ENCODE data around the gene PLEKHG4.

The PLEKHG4 gene

DNA sequence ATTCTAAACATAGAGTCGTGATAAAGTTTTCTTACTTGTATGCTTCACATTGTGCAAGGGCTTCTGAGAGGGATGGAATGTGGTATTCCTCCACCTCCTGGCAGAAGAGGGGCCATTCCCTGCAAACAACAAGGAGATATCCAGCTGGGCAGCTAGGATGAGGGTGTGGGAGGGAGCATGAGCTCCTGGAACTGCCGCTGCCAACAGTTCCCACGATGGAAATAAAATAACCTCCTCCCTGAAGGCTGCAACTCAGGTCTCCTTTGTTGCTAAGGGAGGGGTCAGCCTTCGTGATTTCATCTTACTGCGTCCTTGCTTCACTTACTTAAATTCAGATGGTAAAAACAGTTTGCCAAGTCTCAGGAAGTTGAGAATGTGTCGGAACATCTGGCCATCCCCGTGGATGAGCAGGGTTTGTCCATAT, 15.6 kb downstream of the PLEKHG4 start:
- no peaks in the 10 kb centered on the region for H3K9me3 ChIP-seq (ENCODE audit: control insufficient read depth, low read length)
- H3K36me3 ChIP-seq (ENCODE audit: control insufficient read depth, insufficient read depth, low read length): no peaks in the 10 kb centered on the region
- no peaks in the 10 kb centered on the region for H3K4me1 ChIP-seq (ENCODE audit: control insufficient read depth, insufficient read depth, low read length, poor library complexity, severe bottlenecking)
- no peak overlapping the region for H3K27ac ChIP-seq (ENCODE audit: low read depth, low read length, severe bottlenecking)
- WGBS, 2 experiments (ENCODE audit: insufficient coverage in 2 of 2): 89 to 90% methylated on average over 4 of the region's 7 CpGs
- no peak overlapping the region for H3K4me3 ChIP-seq (ENCODE audit: extremely low read depth, insufficient read depth, low read length, poor library complexity, severe bottlenecking)

DNA sequence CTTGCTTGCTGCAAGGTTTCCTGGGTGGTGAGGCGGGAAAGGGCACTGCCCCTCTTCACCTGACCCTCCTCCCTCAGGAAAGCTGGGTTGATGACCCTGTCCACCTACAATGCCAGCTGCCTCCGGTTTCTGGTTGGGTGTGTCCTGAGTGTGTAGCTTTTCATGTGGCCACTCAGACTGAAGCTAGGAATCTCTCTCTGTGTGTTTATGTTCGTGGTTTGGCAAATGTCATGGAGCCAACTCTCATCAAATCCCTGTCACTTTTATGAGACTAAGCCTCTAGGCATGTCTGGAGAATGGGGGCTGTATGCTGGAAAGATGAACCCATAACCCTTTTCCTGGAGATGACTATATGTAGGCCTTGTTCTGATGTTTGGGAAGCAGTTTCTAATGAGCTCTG, 17.1 kb downstream of the PLEKHG4 start:
- Histone ChIP-seq H3K27ac (ENCODE audit: low read depth, low read length, severe bottlenecking) (no peak overlapping the region), H3K36me3 (ENCODE audit: control insufficient read depth, insufficient read depth, low read length) (no peaks in the 10 kb centered on the region), H3K9me3 (ENCODE audit: control insufficient read depth, low read length) (no peaks in the 10 kb centered on the region), H3K4me1 (ENCODE audit: control insufficient read depth, insufficient read depth, low read length, poor library complexity, severe bottlenecking) (no peaks in the 10 kb centered on the region), H3K4me3 (ENCODE audit: extremely low read depth, insufficient read depth, low read length, poor library complexity, severe bottlenecking) (no peak overlapping the region)
- 83% methylated on average over 1 of the region's 3 CpGs; no CpG with 5 or more reads in 1 of the 2 experiments for WGBS, 2 experiments (ENCODE audit: insufficient coverage in 2 of 2)

DNA sequence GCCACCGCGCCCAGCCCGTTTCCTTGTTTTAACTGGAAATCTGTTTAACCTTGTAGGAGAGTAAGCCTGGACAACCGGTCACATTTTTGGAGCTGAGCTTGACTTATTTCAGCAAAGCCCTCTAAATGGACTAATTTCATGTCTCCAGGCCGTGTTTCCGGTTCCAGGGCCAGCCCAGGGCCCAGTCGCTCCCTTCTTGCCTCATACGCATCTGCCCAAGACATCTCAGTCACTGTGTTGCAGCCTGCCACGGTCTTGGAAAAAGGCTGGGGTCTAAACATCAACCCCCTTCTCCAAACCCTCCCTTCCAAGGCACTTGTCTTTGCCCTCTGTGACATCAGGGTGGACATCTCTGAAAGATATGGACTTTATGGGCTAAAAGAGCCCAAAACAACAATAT, 18.9 kb downstream of the PLEKHG4 start:
- H3K4me3 ChIP-seq (ENCODE audit: extremely low read depth, insufficient read depth, low read length, poor library complexity, severe bottlenecking): no peak overlapping the region

DNA sequence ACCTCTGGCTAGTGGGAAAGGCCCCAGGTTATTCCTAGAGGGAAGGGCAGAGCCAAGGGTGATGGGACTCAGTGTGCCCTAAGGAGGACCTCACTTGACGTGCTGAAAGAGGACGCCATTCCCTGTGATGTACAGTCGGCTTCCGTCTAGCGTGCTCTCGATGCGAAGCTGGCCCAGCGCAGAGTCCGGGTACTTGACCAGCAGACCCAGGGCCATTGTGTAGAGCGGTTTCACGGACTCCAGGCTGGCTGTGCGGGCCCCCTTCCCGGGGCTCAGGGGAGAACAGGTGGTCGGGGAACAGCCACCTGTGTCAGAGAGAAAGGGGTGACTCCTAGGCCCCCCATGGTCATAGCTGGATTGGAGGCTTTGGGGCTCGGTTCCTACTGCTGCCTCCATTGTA, 19.9 kb downstream of the PLEKHG4 start:
- Histone ChIP-seq H3K4me3 (ENCODE audit: extremely low read depth, insufficient read depth, low read length, poor library complexity, severe bottlenecking) (no peak overlapping the region), H3K4me1 (ENCODE audit: control insufficient read depth, insufficient read depth, low read length, poor library complexity, severe bottlenecking) (no peaks in the 10 kb centered on the region), H3K27ac (ENCODE audit: low read depth, low read length, severe bottlenecking) (no peak overlapping the region), H3K9me3 (ENCODE audit: control insufficient read depth, low read length) (no peaks in the 10 kb centered on the region), H3K36me3 (ENCODE audit: control insufficient read depth, insufficient read depth, low read length) (no peaks in the 10 kb centered on the region)
- 92 to 95% methylated on average over 14 of the region's 15 CpGs for WGBS, 2 experiments (ENCODE audit: insufficient coverage in 2 of 2)

More for the DNA sequence above, 18.9 kb downstream of the PLEKHG4 start:
- Histone ChIP-seq H3K36me3 (ENCODE audit: control insufficient read depth, insufficient read depth, low read length) (no peaks in the 10 kb centered on the region), H3K4me1 (ENCODE audit: control insufficient read depth, insufficient read depth, low read length, poor library complexity, severe bottlenecking) (no peaks in the 10 kb centered on the region), H3K27ac (ENCODE audit: low read depth, low read length, severe bottlenecking) (no peak overlapping the region), H3K9me3 (ENCODE audit: control insufficient read depth, low read length) (no peaks in the 10 kb centered on the region)
- WGBS, 2 experiments (ENCODE audit: insufficient coverage in 2 of 2): 92 to 98% methylated on average over 6 to 9 of the region's 9 CpGs

DNA sequence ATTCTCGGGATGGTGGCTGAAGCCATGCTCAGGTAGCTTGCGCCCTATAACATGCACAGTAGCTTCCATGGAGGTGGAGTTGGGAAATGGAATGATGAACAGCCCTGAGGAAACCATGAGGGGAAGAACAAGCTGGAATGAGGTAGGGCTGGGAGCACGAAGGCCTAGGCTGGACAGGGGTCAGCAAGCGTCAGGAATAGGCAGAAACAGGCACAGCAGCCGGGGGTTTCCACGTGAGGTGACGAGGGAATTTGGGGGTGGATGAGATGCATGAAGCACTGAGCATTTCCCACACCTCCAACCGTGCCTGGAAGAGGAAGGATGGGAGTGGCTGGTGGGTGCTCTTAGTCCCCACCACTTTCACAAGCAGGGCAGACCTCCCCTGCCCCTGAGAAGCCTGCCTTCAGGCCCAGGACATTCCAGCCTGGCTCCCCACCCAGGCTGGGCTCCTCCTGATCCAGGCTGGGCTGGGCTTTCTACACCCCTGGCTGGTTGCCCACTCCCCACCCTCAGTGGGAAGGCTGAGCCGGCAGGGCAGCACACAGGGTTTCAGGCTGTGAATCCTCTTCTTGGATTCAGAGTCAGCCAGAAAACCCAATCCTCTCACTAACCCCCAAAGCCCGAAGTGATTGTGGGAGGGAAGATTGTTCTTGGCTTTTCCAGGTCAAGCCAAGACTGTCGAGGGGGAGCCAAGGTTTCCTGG, 21.9 kb downstream of the PLEKHG4 start:
- Histone ChIP-seq H3K27ac (ENCODE audit: low read depth, low read length, severe bottlenecking) (no peak overlapping the region), H3K4me3 (ENCODE audit: extremely low read depth, insufficient read depth, low read length, poor library complexity, severe bottlenecking) (no peak overlapping the region), H3K36me3 (ENCODE audit: control insufficient read depth, insufficient read depth, low read length) (no peaks in the 10 kb centered on the region), H3K4me1 (ENCODE audit: control insufficient read depth, insufficient read depth, low read length, poor library complexity, severe bottlenecking) (no peaks in the 10 kb centered on the region), H3K9me3 (ENCODE audit: control insufficient read depth, low read length) (no peaks in the 10 kb centered on the region)
- 94 to 95% methylated on average over 7 to 8 of the region's 11 CpGs for WGBS, 2 experiments (ENCODE audit: insufficient coverage in 2 of 2)

DNA sequence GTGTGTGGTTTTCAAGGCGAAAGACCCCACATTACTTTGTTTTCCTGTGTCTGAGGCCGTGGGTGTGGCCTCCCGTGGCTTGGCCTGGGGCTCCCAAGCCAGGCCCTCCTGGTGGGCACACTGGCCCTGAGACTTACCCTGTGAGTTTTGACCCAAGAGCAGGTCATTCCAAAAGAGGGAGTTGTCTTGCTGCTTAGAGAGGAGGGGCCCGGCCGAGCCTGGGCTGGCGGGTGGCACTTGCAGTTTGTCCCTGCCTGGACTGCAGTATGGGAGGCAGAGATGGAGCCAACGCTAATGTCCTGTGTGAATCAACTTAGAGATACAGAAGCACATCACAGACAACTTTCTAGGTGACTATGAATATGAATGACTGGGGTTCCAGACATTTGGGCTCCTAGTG, 22.7 kb downstream of the PLEKHG4 start:
- no peak overlapping the region for H3K4me3 ChIP-seq (ENCODE audit: extremely low read depth, insufficient read depth, low read length, poor library complexity, severe bottlenecking)
- H3K27ac ChIP-seq (ENCODE audit: low read depth, low read length, severe bottlenecking): no peak overlapping the region
- H3K9me3 ChIP-seq (ENCODE audit: control insufficient read depth, low read length): no peaks in the 10 kb centered on the region
- no peaks in the 10 kb centered on the region for H3K36me3 ChIP-seq (ENCODE audit: control insufficient read depth, insufficient read depth, low read length)
- WGBS, 2 experiments (ENCODE audit: insufficient coverage in 2 of 2): 89 to 95% methylated on average over 4 to 5 of the region's 7 CpGs
- no peaks in the 10 kb centered on the region for H3K4me1 ChIP-seq (ENCODE audit: control insufficient read depth, insufficient read depth, low read length, poor library complexity, severe bottlenecking)

DNA sequence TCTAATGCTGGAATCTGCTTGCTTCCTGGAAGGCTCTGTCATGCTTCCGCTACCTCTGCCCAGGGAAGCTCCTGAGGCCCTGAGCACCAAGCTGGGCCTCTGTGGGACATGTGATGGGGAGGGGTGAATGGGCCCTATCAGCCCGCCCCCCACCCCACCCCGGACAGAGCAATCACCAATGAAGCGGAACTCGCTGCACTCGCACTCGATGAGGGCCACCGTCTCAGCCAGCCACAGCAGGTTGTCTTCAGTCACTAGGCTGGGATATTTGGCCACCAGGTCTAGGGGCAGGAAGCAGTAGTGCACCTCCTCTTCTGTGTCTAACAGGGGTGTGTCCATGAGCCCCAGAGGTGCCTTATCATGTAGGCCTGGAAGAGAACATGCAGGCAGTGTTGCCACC, 23.6 kb downstream of the PLEKHG4 start:
- no peaks in the 10 kb centered on the region for H3K4me1 ChIP-seq (ENCODE audit: control insufficient read depth, insufficient read depth, low read length, poor library complexity, severe bottlenecking)
- no peaks in the 10 kb centered on the region for H3K9me3 ChIP-seq (ENCODE audit: control insufficient read depth, low read length)
- H3K36me3 ChIP-seq (ENCODE audit: control insufficient read depth, insufficient read depth, low read length): no peaks in the 10 kb centered on the region
- H3K4me3 ChIP-seq (ENCODE audit: extremely low read depth, insufficient read depth, low read length, poor library complexity, severe bottlenecking): no peak overlapping the region
- H3K27ac ChIP-seq (ENCODE audit: low read depth, low read length, severe bottlenecking): no peak overlapping the region
- WGBS, 2 experiments (ENCODE audit: insufficient coverage in 2 of 2): 83 to 93% methylated on average over 5 of the region's 8 CpGs

DNA sequence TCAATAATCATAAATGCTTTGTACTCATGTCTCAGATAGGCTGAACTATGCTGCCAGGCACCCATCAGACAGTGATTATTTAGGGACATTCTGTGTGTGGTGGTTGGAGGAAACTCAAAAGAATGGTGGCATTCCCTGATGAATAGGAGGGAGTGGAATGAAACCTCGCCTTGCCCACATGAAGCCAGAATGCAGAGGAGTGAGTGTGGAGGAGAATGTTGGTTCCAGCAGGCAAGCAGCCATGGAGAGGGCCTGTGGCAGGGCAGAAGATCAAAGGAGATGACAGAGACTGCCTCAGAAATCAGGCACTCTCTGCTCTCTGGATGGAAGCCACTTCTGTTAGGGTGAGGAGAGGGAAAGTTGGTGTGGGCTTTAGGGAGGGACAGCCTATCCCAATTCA, 24.7 kb downstream of the PLEKHG4 start:
- Histone ChIP-seq H3K36me3 (ENCODE audit: control insufficient read depth, insufficient read depth, low read length) (no peaks in the 10 kb centered on the region), H3K4me3 (ENCODE audit: extremely low read depth, insufficient read depth, low read length, poor library complexity, severe bottlenecking) (no peak overlapping the region), H3K27ac (ENCODE audit: low read depth, low read length, severe bottlenecking) (no peak overlapping the region), H3K9me3 (ENCODE audit: control insufficient read depth, low read length) (no peaks in the 10 kb centered on the region), H3K4me1 (ENCODE audit: control insufficient read depth, insufficient read depth, low read length, poor library complexity, severe bottlenecking) (no peaks in the 10 kb centered on the region)
- 85 to 92% methylated on average over 1 of the region's 1 CpG for WGBS, 2 experiments (ENCODE audit: insufficient coverage in 2 of 2)

DNA sequence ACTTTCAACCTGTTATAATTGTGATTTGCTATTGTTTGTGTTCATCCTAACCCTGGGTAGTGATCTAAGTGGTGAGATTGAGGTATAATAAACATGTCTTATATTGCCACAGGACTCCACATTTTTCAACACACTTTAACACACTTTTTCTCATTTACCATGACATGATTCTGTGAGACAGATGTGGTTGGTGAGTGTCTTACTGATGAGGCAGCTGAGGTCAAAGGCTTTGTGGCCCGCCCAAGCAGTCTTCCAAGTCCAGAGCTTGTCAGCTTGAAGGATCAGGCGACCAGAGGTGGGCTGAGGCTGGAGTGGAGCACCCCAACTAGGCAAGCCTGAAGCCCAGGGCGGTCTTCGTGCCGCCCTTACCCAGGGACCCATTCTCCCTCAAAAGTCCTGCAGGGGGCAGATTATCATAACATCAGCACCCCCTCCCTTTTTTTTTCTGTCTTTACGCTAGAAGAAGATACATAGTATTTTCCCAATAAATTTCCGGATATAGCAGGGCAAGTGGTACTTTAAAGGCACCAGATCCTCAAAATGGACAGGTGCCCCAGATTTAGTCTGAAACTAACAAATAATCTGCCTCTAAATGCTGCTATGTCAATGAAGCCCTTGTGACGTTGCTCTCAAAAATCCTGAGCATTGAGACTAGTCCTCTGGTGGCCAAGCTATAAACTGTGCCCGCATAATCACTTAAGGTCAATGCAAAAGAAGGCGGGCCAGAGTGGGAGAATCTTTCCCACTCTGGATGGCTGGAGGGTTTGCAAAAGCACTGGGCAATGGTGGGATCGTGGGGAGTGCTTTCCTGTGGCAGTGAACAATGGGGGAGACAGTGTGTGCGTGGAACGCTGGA, 26.1 kb downstream of the PLEKHG4 start:
- Histone ChIP-seq H3K9me3 (ENCODE audit: control insufficient read depth, low read length) (no peaks in the 10 kb centered on the region), H3K36me3 (ENCODE audit: control insufficient read depth, insufficient read depth, low read length) (no peaks in the 10 kb centered on the region), H3K4me3 (ENCODE audit: extremely low read depth, insufficient read depth, low read length, poor library complexity, severe bottlenecking) (no peak overlapping the region), H3K4me1 (ENCODE audit: control insufficient read depth, insufficient read depth, low read length, poor library complexity, severe bottlenecking) (no peaks in the 10 kb centered on the region), H3K27ac (ENCODE audit: low read depth, low read length, severe bottlenecking) (no peak overlapping the region)
- WGBS, 2 experiments (ENCODE audit: insufficient coverage in 2 of 2): 89 to 92% methylated on average over 8 to 11 of the region's 13 CpGs

DNA sequence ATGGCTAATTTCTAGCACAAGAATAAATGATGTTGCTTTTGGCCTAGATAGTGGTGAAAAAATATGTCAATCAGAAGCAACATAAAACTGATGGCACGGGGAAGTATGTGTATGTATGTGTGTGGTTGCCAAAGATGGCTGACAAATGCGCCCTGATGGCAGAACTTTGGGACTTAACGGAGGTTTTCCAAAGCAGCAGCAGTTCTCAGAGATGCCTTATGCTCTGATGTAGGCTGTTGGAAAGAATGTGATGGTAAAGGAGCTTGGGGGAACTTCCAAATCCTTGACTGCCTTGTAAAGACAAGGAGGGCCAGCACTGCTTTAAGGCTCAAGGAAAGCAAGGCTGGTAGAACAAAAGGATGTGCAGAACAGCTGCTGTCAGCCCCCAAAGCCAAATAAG, 31.2 kb downstream of the PLEKHG4 start:
- H3K4me3 ChIP-seq (ENCODE audit: extremely low read depth, insufficient read depth, low read length, poor library complexity, severe bottlenecking): no peak overlapping the region
- H3K9me3 ChIP-seq (ENCODE audit: control insufficient read depth, low read length): no peaks in the 10 kb centered on the region
- H3K4me1 ChIP-seq (ENCODE audit: control insufficient read depth, insufficient read depth, low read length, poor library complexity, severe bottlenecking): peaks cover 12% of the 10 kb centered on the region
- no peaks in the 10 kb centered on the region for H3K36me3 ChIP-seq (ENCODE audit: control insufficient read depth, insufficient read depth, low read length)
- no peak overlapping the region for H3K27ac ChIP-seq (ENCODE audit: low read depth, low read length, severe bottlenecking)
- 97 to 100% methylated on average over 3 of the region's 3 CpGs for WGBS, 2 experiments (ENCODE audit: insufficient coverage in 2 of 2)
